HepG2 (cell line): ENCODE data around the gene NUP214. TPM values are rescaled to one million over a fixed set of nuclear protein-coding genes. Genes with fewer than 3 reads are reported as not detected.

Experiments used
- BATF2 ChIP-seq: sonication (generic); formaldehyde crosslinking; IDR thresholded peaks from 2 replicates; pipeline ENCODE4 v1.8.0; 2022; ENCODE audit warnings: mild to moderate bottlenecking, missing genetic modification reagents, moderate library complexity
- CSRNP1 ChIP-seq: sonication (generic); formaldehyde crosslinking; IDR thresholded peaks from 2 replicates; pipeline ENCODE4 v1.8.1; 2023; ENCODE audit warnings: mild to moderate bottlenecking, missing genetic modification reagents
- EEA1 ChIP-seq: sonication (generic); formaldehyde crosslinking; IDR thresholded peaks from 2 replicates; pipeline ENCODE4 v1.5.1; 2020; ENCODE audit warnings: mild to moderate bottlenecking, missing genetic modification reagents, borderline replicate concordance
- GABPB1 ChIP-seq: IDR thresholded peaks from 2 replicates; pipeline ENCODE4 v1.6.1; 2016; ENCODE audit warnings: mild to moderate bottlenecking, missing genetic modification reagents, moderate library complexity, missing compliant biosample characterization
- IRF9 ChIP-seq: sonication (generic); formaldehyde crosslinking; IDR thresholded peaks from 2 replicates; pipeline ENCODE4 v1.8.0; 2022; ENCODE audit warnings: missing genetic modification reagents, mild to moderate bottlenecking, borderline replicate concordance
- NBN ChIP-seq: fragments of 450-650 bp; conservative IDR thresholded peaks from 2 replicates; pipeline ENCODE4 v1.6.1; 2017
- NR2F1 ChIP-seq, 2 experiments: fragments of 450-650 bp in 1 of 2; formaldehyde crosslinking in 1 of 2; IDR thresholded peaks; 2 replicates each; pipeline versions ENCODE4 v1.5.0 to v1.6.1; 2016 to 2020; ENCODE audit warnings: mild to moderate bottlenecking in 1 of 2, missing compliant biosample characterization in 1 of 2, missing genetic modification reagents in 1 of 2, moderate library complexity in 1 of 2
- PCBP1 ChIP-seq: fragments of 200-400 bp; formaldehyde crosslinking; IDR thresholded peaks from 2 replicates; pipeline ENCODE4 v1.6.1; 2017; ENCODE audit warnings: mild to moderate bottlenecking, low read depth, low read length, borderline replicate concordance
- SATB2 ChIP-seq: sonication (generic); formaldehyde crosslinking; IDR thresholded peaks from 2 replicates; pipeline ENCODE4 v1.5.0; 2020; ENCODE audit warnings: missing genetic modification reagents
- SUZ12 ChIP-seq: fragments of 150-350 bp; IDR thresholded peaks from 2 replicates; pipeline ENCODE4 v1.6.1; 2014; ENCODE audit warnings: low read depth, low read length
- ZBTB10 ChIP-seq: sonication (generic); formaldehyde crosslinking; IDR thresholded peaks from 2 replicates; pipeline ENCODE4 v1.4.0; 2020; ENCODE audit warnings: missing genetic modification reagents, borderline replicate concordance
- ZC3H13 ChIP-seq: sonication (generic); formaldehyde crosslinking; IDR thresholded peaks from 2 replicates; pipeline ENCODE4 v1.8.1; 2023; ENCODE audit warnings: mild to moderate bottlenecking, missing genetic modification reagents, moderate library complexity
- ZNF354B ChIP-seq: sonication (generic); formaldehyde crosslinking; IDR thresholded peaks from 2 replicates; pipeline ENCODE4 v1.8.0; 2022; ENCODE audit warnings: mild to moderate bottlenecking, missing genetic modification reagents
- ZNF850 ChIP-seq: sonication (generic); formaldehyde crosslinking; conservative IDR thresholded peaks from 2 replicates; pipeline ENCODE4 v1.9.0; 2021; ENCODE audit warnings: mild to moderate bottlenecking, missing genetic modification reagents
- polyA plus RNA-seq, 8 experiments: library from polyadenylated mRNA; depleted of rRNA in 3 of 8; stranded (reverse) in 7 of 8; unstranded in 1 of 8; fragments of >200 nt; fragmentation: Illumina TruSeq in 4 of 8; extraction: Trizol in 4 of 8; gene quantifications; 2 replicates each; pipeline versions ENCODE4 v1.2.1 to v1.2.3, GENCODE V29; 2011 to 2016; ENCODE audit warnings: low read depth in 4 of 8, missing spikeins in 1 of 8, mixed read lengths in 1 of 8; ENCODE audit not compliant: insufficient read depth in 1 of 8
- total RNA-seq, 5 experiments: library from RNA; depleted of rRNA; stranded (reverse); fragments of >200 nt; fragmentation: Illumina TruSeq; extraction: Trizol; gene quantifications; 2 replicates each; pipeline ENCODE4 v1.2.3, GENCODE V29; 2016; ENCODE audit warnings: low read depth in 1 of 5
- TF ChIP-seq, protein P1 (sequence below): sonication (generic); formaldehyde crosslinking; IDR thresholded peaks from 2 replicates; pipeline ENCODE4 v1.8.0; 2022; ENCODE audit warnings: mild to moderate bottlenecking, missing genetic modification reagents, borderline replicate concordance
- TF ChIP-seq, protein P2 (sequence below): sonication (generic); formaldehyde crosslinking; conservative IDR thresholded peaks from 2 replicates; pipeline ENCODE4 v1.4.0; 2020; ENCODE audit warnings: missing genetic modification reagents
- TF ChIP-seq, protein P3 (sequence below): sonication (generic); formaldehyde crosslinking; IDR thresholded peaks from 2 replicates; pipeline ENCODE4 v1.8.1; 2023; ENCODE audit warnings: mild to moderate bottlenecking, missing genetic modification reagents, borderline replicate concordance

NUP214 gene
- total and polyA plus RNA-seq, 2 of the 13 experiments (the other 11 are each of a cell fraction or from before 2014, with no cell fraction given) = 8.4 to 16.0 TPM

- TF ChIP-seq CSRNP1 (CRISPR knock-in tag) (no peak), NR2F1 (CRISPR knock-in tag; IDR thresholded peaks at IDR 0.05) (no peak), ZC3H13 (peak; percentile 43; the same call in 1 of the 2 replicates), BATF2 (CRISPR knock-in tag) (no peak), ZNF850 (CRISPR knock-in tag) (no peak), GABPB1 (CRISPR knock-in tag) (peak; percentile 100), IRF9 (no peak), ZNF354B (CRISPR knock-in tag) (no peak), PCBP1 (no peak), SATB2 (no peak), NBN (no peak), ZBTB10 (CRISPR knock-in tag) (no peak), EEA1 (CRISPR knock-in tag) (no peak), SUZ12 (no peak)
- TF ChIP-seq, protein P1, sequence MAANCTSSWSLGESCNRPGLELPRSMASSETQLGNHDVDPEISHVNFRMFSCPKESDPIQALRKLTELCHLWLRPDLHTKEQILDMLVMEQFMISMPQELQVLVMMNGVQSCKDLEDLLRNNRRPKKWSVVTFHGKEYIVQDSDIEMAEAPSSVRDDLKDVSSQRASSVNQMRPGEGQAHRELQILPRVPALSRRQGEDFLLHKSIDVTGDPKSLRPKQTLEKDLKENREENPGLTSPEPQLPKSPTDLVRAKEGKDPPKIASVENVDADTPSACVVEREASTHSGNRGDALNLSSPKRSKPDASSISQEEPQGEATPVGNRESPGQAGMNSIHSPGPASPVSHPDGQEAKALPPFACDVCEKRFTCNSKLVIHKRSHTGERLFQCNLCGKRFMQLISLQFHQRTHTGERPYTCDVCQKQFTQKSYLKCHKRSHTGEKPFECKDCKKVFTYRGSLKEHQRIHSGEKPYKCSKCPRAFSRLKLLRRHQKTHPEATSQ (CRISPR knock-in tag) = no peak; the same call in 1 of the 2 replicates
- TF ChIP-seq, protein P2, sequence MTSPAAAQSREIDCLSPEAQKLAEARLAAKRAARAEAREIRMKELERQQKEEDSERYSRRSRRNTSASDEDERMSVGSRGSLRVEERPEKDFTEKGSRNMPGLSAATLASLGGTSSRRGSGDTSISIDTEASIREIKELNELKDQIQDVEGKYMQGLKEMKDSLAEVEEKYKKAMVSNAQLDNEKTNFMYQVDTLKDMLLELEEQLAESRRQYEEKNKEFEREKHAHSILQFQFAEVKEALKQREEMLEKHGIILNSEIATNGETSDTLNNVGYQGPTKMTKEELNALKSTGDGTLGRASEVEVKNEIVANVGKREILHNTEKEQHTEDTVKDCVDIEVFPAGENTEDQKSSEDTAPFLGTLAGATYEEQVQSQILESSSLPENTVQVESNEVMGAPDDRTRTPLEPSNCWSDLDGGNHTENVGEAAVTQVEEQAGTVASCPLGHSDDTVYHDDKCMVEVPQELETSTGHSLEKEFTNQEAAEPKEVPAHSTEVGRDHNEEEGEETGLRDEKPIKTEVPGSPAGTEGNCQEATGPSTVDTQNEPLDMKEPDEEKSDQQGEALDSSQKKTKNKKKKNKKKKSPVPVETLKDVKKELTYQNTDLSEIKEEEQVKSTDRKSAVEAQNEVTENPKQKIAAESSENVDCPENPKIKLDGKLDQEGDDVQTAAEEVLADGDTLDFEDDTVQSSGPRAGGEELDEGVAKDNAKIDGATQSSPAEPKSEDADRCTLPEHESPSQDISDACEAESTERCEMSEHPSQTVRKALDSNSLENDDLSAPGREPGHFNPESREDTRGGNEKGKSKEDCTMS (CRISPR knock-in tag) = no peak
- TF ChIP-seq, protein P3, sequence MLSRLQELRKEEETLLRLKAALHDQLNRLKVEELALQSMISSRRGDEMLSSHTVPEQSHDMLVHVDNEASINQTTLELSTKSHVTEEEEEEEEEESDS (CRISPR knock-in tag) = no peak
Observed at GRCh38 chr9:131125288-131126058, at the start of gene NUP214 (continued).
